ENCODE data around the gene MSANTD3.
A peak's percentile ranks its signal among the peaks of the same experiment; 100 is the strongest.
"Not testable (repeated sequence)": the region's sequence is repeated elsewhere in the genome, so short reads cannot be mapped to it uniquely, and the experiment has no call there.

Gene MSANTD3, protein sequence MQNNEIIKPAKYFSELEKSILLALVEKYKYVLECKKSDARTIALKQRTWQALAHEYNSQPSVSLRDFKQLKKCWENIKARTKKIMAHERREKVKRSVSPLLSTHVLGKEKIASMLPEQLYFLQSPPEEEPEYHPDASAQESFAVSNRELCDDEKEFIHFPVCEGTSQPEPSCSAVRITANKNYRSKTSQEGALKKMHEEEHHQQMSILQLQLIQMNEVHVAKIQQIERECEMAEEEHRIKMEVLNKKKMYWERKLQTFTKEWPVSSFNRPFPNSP

GRCh38 chr9:100426530-100427365 lies at the start of gene MSANTD3:
Gene MSANTD3 (plus strand): TSS chr9:100427143. CDS start chr9:100441939, 14,796 bp downstream.
- DNase-seq (ENCODE audit: low spot score), result peak; percentile 82

- peak; percentile 3 for DNase-seq (ENCODE audit: low spot score)
Measured at GRCh38 chr9:100379862-100380261, 47.1 kb upstream of the MSANTD3 start.

GRCh38 chr9:100392989-100393388 lies 34.0 kb upstream of the MSANTD3 start:
- not testable (repeated sequence) for DNase-seq (ENCODE audit: low spot score)

DNA sequence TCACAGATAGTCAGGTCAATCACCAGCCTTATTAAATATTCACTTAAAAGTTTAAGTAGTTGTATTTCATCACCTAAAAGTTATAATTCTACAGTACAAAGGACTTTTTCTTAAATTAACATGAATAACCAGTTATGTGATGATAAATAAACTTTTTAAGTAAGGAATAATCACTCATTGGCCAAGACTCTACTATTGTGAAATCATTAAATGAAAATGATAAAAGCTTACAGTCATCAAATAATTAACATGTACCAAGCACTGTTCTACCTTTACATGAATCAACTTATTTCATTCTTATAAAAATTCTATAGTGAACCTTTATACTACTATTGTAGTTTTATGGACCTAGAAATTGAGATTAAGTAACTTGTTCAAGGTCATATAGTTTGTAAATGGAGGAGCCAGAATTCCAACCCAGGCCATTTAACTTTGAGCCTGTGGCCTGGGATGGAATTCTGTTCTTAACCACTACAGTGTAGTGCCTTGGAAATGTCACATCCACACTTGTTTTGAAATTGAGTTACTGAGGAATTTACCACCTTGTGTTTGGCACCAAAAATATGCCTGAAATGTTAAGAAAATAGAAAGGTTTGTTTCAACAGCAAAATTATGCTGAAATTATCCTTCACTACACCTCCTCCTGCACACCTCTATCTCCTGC lies 32.8 kb upstream of the MSANTD3 start:
- DNase-seq (ENCODE audit: low spot score), result no peak

GRCh38 chr9:100394816-100395215 lies 32.1 kb upstream of the MSANTD3 start:
- DNase-seq (ENCODE audit: low spot score), result no peak

GRCh38 chr9:100396769-100397168 lies 30.2 kb upstream of the MSANTD3 start:
- no peak for DNase-seq (ENCODE audit: low spot score)

- no peak for DNase-seq (ENCODE audit: low spot score)
Measured at GRCh38 chr9:100397529-100398266, 29.2 kb upstream of the MSANTD3 start.

GRCh38 chr9:100401042-100401441 lies 25.9 kb upstream of the MSANTD3 start:
- no peak for DNase-seq (ENCODE audit: low spot score)

GRCh38 chr9:100406962-100407361 lies 20.0 kb upstream of the MSANTD3 start:
- DNase-seq (ENCODE audit: low spot score), result no peak

DNA sequence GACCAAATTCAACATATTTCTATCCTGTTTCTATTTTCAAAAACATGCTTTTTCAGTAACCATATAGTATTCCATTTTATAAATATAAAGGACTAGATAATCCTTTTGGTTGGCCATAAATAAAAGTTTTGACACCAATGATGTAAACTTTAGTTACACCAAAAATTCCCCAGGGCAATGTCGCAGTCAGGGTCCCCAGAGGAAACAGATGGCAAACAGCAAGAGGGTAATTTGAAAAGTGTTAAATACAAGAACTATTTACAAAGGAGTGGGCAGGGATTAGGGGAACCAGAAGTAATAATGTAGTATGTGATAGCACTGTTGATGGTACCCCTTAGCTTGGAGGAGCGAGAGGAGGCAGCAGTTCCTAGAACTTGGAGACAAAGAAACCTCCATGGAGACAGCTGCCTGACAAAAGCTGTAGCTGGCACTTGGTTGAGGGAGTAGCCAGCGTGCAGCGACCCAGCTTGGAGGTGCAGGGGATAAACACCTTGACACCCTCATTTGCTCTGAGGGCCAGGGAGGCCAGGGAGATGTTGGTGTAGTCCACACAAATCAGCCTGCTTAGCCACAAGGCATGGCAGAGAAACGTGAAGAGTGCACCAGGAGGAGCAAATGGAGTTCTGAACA lies 18.3 kb upstream of the MSANTD3 start:
- no peak for DNase-seq (ENCODE audit: low spot score)

- no peak for DNase-seq (ENCODE audit: low spot score)
Measured at GRCh38 chr9:100409176-100409556, 17.8 kb upstream of the MSANTD3 start.

DNA sequence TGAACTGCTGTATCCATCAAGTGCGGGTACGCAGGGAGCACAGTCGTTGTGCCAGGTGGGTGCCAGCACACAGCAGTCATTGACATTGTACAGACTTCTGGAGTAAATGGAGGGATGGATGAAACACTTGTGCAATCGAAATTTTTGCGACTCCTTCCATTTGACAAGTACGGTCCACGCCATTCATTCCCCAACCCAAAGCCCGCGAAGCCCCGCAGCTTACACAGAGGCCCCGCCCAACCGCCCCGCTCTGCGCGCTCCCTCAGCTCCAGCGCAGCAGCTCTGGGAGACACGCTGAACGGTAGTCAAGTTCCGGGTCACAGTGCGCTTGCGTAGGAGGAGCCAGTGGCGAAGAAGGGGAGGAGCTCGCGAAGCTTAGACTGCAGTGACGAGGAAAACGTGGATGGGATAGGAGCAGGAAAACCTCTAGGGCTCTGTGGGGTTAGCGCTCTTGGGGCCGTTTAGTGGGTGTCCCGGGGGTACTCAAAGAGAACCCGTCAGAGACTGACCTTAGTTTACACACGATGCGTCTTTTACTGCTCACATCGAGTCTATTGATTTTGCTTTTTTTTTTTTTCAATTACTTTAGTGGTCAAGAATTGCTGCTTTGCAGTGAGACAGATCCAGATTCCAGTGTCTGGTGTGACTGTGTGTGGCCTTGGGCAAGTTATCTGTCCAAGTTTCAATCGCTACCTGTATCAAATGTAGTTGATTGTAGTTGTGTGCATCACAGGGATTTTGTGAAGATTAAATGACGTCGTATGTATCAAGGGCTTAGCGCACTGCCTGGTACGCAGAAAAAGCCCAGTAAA lies 15.3 kb upstream of the MSANTD3 start:
- peak; percentile 93 for DNase-seq (ENCODE audit: low spot score)

DNA sequence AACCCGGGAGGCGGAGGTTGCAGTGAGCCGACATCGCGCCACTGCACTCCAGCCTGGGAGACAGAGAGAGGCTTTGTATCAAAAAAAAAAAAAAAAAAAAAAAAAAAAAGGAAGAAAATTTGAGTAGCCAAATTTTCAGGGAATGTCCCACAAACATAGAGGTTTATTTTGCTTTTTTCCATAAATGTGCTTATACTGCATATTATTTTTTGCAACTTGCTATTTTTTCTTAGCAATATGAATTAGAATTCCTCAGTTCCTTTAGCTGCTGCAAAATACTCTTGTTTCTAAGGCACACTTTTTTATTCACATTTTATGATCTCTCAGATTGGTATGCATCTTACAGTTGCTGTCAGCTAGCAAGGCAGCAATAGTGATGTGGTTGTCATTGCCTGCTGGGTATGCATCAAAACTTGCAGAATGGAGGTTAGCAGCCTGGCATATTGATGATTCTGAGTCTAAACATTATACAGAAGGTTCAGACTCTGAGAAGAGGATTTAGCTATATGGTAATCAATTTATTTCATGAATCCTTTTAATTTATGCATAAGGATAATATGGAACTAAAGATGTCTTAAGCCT lies 13.0 kb upstream of the MSANTD3 start:
- no peak for DNase-seq (ENCODE audit: low spot score)

DNA sequence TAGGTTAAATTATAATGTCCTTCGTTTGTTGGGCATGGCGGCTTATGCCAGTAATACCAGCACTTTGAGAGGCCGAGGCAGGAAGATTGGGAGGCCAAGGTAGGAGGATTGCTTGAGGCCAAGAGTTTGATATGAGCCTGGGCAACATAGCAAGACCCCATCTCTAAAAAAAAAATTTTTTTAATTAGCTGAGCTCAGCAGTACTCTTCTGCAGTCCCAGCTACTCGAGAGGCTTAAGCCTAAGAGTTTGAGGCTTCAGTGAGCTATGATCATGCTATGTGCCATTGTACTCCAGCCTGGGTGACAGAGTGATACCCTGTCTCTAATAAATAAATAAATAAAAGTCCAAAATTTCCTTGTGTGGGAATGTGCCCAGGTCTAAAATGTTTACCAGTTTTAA lies 9.1 kb upstream of the MSANTD3 start:
- no peak for DNase-seq (ENCODE audit: low spot score)

GRCh38 chr9:100419166-100419565 lies 7.8 kb upstream of the MSANTD3 start:
- no peak for DNase-seq (ENCODE audit: low spot score)

GRCh38 chr9:100421116-100421515 lies 5.8 kb upstream of the MSANTD3 start:
- not testable (repeated sequence) for DNase-seq (ENCODE audit: low spot score)

GRCh38 chr9:100425758-100426157 lies 1.2 kb upstream of the MSANTD3 start:
- no peak for DNase-seq (ENCODE audit: low spot score)

GRCh38 chr9:100426189-100426529 lies 784 bp upstream of the MSANTD3 start:
- no peak for DNase-seq (ENCODE audit: low spot score)

GRCh38 chr9:100427366-100428263 lies 672 bp downstream of the MSANTD3 start:
- DNase-seq (ENCODE audit: low spot score), result peak; percentile 46

Measured in SW480 (cell line).